Right lung (tissue), 10 donors: ENCODE results near the gene GART. TPM values are rescaled to one million over a fixed set of nuclear protein-coding genes. Genes with fewer than 3 reads are reported as not detected.
"Not testable (repeated sequence)": the region's sequence is repeated elsewhere in the genome, so short reads cannot be mapped to it uniquely, and the experiment has no call there.

Source experiments
- DNase-seq, 2 donors: peaks; one replicate each; pipeline ENCODE4 v3.0.0-alpha.2; 2013
- long read RNA-seq, 8 donors: transcript quantifications; one replicate each; lab custom pipeline, GENCODE V29; 2026
- polyA plus RNA-seq, 5 donors: library from polyadenylated mRNA; unstranded; fragments of 120-200 nt; gene quantifications; one replicate each; pipeline versions ENCODE4 v1.2.1 to v1.2.3, GENCODE V29; 2013; ENCODE audit warnings: inconsistent platforms in 1 of 5, low replicate concordance in 1 of 5; ENCODE audit not compliant: insufficient read length in 5 of 5, insufficient read depth in 1 of 5

The GART gene
- 10 to 100 TPM; 66.2 to 93.3 (median 77.4) TPM for polyA plus RNA-seq
- long read RNA-seq, donor 1, partial matches to known transcripts = 5 of 9 reads
- long read RNA-seq, donor 1, other reads (novel, unspliced or antisense) = 0 of 9 reads
- long read RNA-seq, donor 2, partial matches to known transcripts = 0 of 4 reads
- long read RNA-seq, donor 2, other reads (novel, unspliced or antisense) = 0 of 4 reads
- long read RNA-seq, donor 3, partial matches to known transcripts = 530 of 866 reads
- long read RNA-seq, donor 3, other reads (novel, unspliced or antisense) = 333 of 866 reads
- long read RNA-seq, donor 4, partial matches to known transcripts = 452 of 457 reads
- long read RNA-seq, donor 4, other reads (novel, unspliced or antisense) = 0 of 457 reads
- long read RNA-seq, donor 5, partial matches to known transcripts = 1,099 of 1,124 reads
- long read RNA-seq, donor 5, other reads (novel, unspliced or antisense) = 20 of 1,124 reads
- long read RNA-seq, donor 6, transcript GART-203 (22 exons, 3,341 nt) = major isoform, 5 of 894 reads
- long read RNA-seq, donor 6, partial matches to known transcripts = 876 of 894 reads
- long read RNA-seq, donor 6, other reads (novel, unspliced or antisense) = 9 of 894 reads
- long read RNA-seq, donor 7, transcript GART-203 (22 exons, 3,341 nt) = major isoform, 7 of 422 reads
- long read RNA-seq, donor 7, partial matches to known transcripts = 365 of 422 reads
- long read RNA-seq, donor 7, other reads (novel, unspliced or antisense) = 45 of 422 reads
- long read RNA-seq, donor 8, partial matches to known transcripts = 0 of 1 reads
- long read RNA-seq, donor 8, other reads (novel, unspliced or antisense) = 0 of 1 reads

GRCh38 chr21:33541756-33542639, at the start of gene GART:
GART (minus strand) TSS chr21:33542117; CDS start chr21:33539315, 2,802 bp downstream.
- DNase-seq = peak; percentile 78 to 84

- peak; percentile 88 to 90 for DNase-seq
Observed at GRCh38 chr21:33588485-33589335, 46.8 kb upstream of the GART start, which contains the start of gene DONSON. DONSON (minus strand) TSS chr21:33588684; CDS start chr21:33588641, 43 bp downstream.

- peak in 1 of 2 donors; percentile 39 for DNase-seq
Observed at GRCh38 chr21:33587792-33588484, 46.0 kb upstream of the GART start.

GRCh38 chr21:33586927-33587326, 45.0 kb upstream of the GART start:
- DNase-seq = no peak

GRCh38 chr21:33584455-33584854, 42.5 kb upstream of the GART start:
- DNase-seq = no peak

DNA sequence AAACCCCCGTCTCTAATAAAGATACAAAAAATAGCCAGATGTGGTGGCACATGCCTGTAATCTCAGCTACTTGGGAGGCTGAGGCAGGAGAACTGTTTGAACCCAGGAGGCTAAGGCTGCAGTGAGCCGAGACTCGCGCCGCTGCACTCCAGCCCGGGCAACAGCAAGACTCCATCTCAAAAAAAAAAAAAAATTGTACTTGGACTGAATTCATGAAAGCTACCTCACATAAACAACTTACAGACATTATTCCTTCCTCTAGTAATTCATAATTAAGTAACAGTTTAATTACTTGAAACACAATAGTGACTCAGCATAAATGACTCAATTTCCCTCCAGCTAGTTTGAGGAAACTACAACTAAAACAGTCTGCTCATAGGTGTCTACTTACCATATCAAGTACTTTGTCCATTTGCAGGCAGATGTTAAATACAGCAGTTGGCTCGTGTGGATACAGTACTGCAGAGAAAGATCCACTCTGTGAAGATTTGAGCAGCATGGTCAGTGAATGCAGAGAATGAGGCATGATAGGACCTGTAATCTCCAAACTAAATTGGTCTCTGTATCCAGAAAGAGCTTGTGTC, 37.1 kb upstream of the GART start:
- no peak for DNase-seq

DNA sequence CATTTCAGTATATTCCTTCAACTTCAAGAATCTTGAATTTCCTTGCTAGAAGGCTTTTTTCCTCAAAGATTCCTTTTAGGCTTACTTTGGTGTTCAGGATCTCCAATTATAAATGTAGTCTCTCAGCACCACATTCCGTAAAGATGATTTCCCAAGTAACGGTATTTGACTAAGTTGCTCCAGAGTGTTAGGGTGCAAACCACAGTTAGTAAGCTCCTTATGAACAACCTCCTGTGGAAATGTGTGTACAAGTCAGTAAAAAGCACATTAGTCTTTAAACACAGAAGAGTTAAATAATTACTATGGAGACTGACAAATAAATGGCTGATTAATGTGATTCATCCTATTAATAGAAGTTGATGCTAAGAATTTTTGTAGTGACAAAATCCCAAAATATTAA, 36.3 kb upstream of the GART start:
- no peak for DNase-seq

- not testable (repeated sequence) for DNase-seq
Observed at GRCh38 chr21:33576741-33577141, 34.8 kb upstream of the GART start.

GRCh38 chr21:33572350-33572749, 30.4 kb upstream of the GART start:
- no peak for DNase-seq

- no peak for DNase-seq
Observed at GRCh38 chr21:33569991-33570390, 28.1 kb upstream of the GART start.

DNA sequence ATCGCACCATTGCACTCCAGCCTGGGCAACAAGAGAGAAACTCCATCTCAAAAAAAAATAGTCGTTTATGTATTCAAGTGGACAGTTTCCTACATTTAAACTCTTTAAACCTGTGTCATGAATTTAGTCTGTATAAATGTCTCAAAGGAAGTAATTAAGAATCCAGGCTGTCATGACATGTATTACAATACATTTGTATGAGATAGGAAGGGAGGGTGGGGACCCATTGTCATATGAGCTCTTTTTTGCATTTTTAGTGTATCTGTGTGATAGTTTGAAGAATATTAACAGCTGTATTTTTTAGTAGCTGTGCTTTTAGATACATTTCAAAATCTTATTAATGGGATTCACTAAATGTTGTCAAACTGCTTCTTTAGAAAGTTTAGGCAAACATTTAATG, 26.5 kb upstream of the GART start:
- DNase-seq = no peak

- no peak for DNase-seq
Observed at GRCh38 chr21:33567914-33568313, 26.0 kb upstream of the GART start.

GRCh38 chr21:33566514-33566913, 24.6 kb upstream of the GART start:
- no peak for DNase-seq

GRCh38 chr21:33562389-33562788, 20.5 kb upstream of the GART start:
- DNase-seq = no peak

- no peak for DNase-seq
Observed at GRCh38 chr21:33561373-33561772, 19.5 kb upstream of the GART start.

DNA sequence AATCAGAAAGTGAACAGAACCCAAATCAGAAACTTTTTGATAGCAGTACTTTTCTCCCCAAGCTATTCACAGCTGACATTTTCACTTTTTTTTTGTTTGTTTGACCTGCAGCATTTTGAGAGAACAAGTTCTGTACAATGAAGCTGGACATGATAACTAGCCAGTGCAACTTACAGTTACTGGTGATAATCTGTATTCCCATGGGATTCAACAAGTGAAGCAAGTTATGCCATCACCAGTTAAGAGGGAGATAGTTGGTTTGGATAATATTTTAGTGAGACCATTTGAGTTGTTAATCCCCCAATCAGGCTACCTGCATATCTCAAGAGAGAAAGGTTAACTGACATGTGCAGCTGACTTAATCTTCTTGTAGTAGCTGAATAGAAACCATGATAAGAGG, 19.0 kb upstream of the GART start:
- DNase-seq = no peak

DNA sequence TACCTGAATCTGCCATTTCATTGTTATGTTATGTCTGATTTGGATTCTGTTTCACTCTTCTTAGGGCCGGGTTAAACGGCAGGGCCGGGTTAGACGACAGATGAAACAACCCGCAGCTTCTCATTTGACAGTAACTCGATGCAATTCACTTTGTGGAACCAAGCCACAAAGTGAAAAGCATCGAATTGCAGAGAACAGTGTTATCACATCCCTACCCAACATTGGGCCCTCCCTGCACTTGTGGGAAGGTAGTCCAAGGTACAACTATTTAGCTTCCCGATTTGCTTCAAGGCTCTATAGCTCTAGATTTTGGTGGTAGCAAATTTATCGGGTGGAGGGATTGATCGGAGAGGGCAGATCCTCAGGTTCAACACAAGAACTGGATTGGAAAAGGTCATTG, 17.9 kb upstream of the GART start:
- no peak for DNase-seq

DNA sequence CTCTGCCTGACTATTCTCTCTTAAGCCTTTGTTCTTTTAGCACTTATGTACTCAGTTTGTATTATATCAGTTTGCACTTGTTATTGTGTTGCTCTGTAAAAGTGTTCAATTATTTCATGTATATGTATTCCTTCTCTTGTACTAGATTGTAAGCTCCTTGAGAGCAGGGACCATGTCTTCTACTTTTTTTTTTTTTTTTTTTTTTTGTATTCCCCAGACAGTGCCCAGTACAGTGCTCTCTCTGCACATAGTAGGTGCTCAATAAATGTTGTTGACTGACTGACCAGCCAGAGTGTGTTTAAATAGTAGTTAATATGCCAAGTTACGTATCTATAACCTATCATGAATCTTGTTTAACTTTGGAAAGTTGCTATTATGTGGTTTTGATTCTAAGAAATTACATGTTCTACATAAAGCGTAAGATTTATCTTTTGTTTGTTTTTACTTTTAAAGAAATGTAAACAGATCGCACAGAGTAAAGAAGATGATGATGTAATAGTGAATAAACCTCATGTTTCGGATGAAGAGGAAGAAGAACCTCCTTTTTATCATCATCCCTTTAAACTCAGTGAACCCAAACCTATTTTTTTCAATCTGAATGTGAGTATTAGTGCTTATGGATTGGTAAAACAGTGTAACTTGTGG, 17.0 kb upstream of the GART start:
- DNase-seq = no peak

DNA sequence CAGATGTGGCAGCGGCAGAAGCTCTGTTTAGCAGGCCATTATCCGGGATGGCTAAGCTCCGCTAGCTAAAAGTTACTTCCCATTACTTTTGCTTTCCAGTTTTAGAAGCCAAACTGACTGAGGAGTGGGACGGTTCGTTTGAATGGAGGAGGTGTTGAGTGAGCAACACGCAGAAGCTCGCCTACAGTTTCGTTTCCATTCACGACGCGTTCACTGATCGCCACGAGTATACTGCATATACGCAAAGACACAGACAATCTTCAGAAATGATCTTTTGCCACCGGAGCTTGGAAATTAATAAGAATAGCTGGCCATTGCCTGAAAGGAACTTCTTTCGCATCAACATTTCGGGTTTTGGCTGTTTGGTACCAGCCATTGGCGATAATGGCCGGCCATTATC, 15.5 kb upstream of the GART start:
- DNase-seq = no peak
